ENCODE results near the gene SPRR1A.

The SPRR1A gene, protein sequence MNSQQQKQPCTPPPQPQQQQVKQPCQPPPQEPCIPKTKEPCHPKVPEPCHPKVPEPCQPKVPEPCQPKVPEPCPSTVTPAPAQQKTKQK

DNA sequence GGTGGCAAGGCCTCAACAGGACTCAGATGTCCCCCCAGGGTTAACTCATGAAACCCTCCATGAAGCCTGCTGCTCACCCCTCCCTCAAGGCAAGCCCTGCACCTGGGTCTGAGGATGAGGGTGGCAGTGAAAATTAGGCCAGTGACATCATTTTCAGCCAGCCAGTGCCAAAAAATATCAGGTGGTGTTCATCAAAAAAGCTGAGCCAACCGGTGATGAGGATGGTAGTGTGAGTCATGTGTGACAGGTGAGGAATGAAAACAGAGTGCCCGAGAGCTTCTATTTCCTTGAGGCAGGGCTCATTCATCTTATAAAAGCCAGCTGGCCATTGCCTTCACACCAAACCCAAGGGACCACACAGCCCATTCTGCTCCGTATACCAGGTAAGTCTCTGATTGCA, at the start of gene SPRR1A:
SPRR1A (plus strand) TSS at position 339 of the 400 bp plus-strand sequence. CDS start 1,150 bp downstream, outside the sequence.
- DNase-seq: no peak

DNA sequence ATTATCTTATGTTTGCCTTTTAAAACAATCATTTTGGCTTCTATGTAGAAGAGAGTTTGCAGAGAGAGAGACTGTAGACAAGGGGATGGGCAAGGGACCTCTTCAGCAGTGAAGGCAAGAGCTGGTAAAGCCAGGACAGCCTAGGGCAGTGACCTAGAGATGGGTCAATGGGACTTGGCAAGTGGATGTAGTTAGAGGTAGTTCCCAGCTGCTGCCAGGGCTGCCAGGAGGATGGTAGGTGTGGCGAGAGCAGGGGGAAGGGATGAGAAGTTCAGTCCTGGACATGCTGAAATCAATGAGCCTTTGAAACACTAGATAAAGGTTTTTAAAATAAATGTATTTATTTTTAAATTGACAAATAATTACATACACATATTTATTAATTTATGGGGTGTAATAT, 43.3 kb upstream of the SPRR1A start:
- no peak for DNase-seq

DNA sequence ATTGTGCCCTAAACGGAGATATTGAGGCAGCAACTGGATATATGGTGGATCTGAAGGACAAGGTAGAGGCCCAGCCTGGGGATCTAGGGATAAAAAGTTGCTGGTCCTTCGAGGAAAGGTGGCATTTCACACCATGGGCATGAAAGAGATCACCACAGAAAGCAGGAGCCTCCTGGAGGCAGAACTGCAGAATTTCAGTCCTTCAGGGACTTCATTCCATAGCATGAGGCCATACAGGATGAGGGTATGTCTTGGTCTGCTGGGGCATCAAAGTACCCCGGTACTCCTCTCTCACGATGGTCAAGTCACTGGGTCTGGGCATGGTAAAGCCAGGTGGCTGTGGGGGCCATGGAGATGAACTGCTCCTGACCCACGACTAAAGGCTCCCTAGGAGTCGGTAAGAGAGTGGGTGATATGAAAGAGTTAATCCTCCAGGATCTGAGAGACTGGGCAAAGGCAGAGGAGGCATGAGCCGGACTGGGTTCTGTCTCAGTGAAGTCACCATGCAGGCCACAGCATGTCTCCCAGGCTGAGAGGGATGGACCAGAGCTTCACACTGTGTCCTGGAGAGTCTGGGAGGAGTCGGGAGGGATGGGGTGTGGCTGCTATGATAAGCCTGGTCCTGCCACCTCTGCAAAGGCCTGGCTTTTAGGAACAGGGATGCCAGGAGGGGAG, 42.7 kb upstream of the SPRR1A start:
- DNase-seq: no peak

DNA sequence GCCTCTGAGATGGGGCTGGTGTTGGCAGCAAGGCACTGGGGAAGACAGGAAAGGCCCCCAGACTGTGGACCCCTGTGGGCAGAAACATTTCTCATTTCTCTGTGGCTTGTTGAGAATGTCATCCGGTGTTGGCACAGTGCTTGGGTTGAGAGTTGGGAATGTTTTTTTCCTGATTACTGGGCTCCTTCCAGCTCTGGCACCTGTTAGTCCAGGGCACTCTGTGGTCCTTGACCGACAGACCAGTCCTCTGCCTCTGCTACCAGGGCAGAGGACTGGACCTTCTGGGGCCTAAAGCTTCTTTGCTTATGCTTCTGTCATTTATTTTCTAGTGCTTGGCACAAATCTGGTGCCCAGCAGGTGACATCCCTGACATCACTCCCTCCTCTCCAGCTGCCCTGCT, 41.7 kb upstream of the SPRR1A start:
- no peak for DNase-seq

DNA sequence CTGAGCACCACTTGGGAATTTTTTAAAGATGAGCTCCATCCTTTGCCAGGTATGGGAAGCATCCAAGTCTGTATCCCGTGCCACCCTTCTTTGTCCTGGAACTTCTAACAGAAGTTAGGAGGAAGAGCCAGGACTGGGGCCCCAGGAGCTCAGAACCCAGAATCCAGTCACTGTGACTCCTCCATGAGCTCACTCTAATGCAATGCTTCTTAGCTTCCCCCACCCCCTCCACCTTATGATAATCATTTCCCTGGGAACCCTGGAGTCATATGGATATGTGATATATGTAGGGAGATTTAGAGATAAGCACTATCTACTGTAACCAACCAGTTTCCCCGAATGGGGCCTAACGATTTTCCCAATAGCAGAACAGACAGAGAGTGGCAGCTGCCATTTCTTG, 37.6 kb upstream of the SPRR1A start:
- DNase-seq: no peak

DNA sequence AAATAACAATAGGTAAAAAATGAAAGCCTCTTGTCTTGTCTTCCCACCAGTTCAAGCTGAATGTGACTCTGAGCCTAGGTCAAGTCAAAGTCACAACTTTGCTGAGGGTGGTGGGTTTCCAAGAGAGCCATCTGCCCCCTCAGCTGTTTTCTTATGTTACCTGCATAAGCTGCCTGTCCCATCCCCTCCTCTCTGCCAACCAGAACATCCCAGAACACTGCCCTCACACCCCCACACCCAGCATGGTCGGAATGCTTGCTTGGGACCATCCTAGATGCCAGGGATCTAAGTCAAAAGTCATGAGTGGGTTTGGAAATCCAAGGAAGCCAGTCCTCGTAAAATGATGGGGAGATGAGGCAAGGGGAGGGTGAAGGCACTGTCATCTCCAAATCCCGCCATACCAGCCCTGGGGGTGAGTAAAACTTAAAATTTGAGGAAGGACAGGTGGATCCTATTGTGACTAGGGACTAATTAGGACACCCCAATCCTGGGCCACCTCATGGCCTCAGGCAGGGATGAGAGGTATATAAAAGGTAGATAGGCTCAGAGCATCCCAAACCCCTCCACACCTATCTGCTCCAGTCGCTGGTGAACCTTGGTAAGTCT, 37.1 kb upstream of the SPRR1A start, which contains the start of gene SPRR5:
SPRR5 (plus strand) TSS at position 556 of the 606 bp plus-strand sequence. CDS start 1,349 bp downstream, outside the sequence.
- no peak for DNase-seq

DNA sequence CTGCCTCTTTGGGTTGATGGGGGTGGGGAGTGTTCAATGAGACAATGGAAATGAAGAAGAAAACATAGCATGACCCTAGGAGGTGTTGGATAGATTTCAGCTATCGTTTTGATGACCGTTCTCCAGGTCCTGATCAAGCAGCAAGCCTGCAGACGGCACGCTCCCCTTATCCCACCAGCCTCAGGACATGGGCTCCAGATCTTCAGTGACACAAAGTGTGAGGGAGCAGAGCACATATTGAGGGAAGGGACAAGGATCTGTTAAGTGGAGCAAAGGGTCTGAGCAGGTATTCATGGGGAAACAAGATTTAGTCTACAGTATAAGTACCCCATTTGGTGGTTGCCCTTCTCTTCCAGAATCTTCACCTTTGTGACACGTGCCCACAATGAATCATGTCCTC, 32.2 kb upstream of the SPRR1A start:
- DNase-seq: no peak

DNA sequence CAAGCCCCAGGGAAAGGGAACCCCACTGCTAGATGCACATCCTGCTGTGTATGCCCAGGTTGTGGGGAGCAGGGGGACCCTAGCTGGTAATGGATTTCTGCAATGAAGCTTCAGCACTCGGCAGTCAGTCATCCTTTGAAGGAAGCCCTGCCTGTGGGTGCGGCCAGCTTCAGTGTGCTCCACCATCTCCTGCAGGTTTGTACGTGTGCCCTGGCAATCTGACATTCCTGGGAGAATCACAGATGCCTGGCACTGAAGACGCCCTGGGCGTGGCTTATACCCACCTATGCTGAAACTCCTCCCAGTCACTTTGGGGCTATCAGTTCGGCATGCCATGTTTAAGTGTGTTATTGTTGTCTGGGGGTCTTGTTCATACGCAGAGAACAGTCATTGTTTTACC, 30.1 kb upstream of the SPRR1A start:
- no peak for DNase-seq

DNA sequence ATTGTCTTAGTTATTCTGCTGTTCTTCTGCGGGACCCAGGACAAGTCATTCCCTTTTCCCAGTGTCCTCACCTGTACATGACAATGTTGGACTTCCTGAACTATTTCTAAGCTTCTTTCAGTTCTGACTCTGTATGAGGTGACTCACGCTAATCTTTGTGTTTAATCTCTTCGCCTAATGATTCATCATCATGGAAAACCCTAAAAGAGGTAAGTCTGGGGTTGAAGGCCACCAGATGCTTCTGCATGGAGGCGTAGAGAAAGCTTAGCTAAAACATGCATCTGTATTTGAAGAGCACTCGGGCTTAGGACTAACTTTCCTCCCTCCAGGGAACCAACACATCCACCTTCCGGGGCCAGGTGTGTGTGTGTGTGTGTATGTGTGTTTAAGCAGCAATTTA, 29.4 kb upstream of the SPRR1A start:
- no peak for DNase-seq

DNA sequence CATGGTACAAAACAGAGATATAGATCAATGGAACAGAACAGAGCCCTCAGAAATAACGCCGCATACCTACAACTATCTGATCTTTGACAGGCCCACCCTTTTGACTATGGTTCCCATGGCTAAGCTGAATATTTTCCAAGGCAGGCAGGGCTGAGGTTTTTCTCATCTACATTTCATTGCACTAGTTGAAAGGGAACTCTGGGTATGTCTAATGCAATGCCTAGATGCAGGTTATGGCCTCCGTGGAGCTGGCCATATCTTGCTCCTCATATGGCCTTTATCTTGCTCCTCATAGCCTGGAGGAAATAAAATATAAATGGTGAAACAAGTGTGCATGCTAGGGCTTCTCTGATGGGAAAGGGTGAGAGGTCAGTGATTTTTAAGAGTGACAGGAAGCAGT, 26.3 kb upstream of the SPRR1A start:
- DNase-seq: no peak

DNA sequence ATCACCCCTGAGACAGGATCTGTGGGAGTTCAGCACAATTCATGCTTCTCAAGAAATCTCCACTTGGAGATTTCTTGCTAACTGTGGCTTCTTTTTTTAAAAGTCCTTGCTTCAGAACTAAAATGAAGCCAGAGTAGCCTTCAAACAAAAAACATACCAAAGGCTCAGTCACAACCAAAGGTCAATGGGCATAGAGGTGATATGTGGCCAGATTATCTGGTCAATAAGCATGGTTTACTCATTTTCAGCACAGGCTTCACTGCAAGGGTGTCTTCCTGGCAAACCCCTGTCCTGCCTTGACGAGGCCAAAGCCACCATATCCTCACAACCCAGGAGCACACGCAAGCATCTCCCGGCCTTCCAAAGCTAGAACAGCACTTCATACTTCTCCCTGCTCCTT, 24.6 kb upstream of the SPRR1A start:
- no peak for DNase-seq

DNA sequence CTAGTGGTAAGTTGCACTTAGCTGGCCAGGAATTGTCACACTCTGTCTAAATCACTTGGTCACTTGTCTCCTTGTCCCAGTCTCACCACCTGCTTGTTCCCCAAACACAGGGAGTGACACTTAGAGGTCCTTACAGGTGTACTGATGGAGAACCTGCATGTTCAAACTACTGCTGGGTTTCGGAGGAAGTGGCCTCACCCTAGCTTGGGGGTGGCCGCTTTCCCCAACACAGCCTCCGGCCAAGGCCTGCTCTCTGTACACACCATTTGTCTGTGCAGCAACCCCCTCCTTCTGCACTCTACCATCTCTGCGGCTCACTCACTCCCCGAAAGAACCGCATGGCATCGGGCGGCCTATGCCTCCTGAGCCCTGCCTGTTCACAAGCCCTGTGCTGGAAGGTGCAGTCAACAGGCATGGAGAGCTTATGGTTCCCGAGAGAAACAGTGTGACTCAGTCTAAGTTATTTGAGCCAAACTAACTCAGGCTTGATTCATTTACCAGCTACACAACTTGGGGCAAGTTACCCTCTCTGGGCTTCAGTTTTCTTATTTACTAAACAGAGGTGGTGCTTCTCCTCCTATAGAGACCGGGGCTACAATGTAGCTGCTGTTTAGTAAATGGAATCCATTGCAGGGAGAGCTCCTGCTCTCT, 24.0 kb upstream of the SPRR1A start:
- no peak for DNase-seq

DNA sequence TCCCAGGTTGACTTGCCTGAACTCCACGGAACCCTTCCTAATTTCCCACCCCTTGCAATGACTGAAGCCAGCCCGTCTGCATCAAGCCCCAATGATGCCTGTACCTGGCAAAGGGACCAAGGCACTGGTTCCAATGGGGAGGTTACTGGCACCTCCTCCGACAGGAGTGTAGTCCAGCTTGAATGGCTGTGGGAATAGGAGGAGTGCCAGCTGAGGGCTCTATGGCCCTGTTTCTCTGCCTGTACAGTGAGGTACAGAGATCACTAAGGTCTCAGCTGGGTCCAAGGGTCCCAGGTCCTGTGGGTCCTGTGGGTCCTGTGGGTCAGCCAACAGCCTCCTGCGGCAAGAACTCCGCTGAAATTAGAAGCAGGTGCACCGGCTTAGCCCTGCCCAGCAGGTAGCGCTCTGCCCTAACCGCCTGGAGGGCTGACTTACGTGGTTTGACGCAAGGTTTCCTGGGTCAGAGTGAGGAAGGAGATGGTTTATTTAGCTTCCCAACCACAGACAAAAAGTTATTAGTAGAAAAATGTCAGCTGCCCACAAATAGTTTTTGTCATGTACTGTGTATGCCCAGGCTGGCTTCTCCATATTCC, 23.3 kb upstream of the SPRR1A start:
- no peak for DNase-seq

DNA sequence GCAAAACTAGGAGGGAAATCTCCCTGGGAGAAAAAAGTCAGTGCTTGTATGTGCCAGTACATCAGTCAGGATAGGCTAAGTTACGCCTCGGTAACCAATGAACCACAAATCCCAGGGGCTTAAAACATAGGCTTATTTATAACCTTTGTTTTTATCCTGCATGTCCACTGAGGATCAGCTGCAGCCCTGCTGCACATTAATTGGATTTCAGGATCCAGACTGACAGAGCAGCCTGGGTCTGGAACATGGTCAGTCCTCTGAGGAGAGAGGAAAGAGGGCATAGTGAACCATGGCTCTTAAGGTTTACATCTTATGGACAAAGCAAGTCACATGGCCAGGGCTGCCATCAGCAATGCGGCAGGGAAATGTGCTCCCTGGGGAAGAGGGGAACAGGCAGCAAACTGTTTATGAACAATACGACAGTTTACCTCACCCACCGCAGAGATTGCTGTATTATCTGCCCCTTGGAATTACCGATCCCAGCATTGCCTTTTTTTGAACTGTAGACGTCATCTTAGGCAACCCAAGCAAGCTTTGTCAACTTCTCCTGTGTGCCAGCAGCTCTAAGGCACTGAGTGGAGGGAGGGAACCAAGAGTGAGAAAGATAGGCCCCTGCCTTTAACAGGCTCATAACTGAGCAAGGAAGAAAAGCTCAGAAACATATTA, 22.5 kb upstream of the SPRR1A start:
- no peak for DNase-seq

DNA sequence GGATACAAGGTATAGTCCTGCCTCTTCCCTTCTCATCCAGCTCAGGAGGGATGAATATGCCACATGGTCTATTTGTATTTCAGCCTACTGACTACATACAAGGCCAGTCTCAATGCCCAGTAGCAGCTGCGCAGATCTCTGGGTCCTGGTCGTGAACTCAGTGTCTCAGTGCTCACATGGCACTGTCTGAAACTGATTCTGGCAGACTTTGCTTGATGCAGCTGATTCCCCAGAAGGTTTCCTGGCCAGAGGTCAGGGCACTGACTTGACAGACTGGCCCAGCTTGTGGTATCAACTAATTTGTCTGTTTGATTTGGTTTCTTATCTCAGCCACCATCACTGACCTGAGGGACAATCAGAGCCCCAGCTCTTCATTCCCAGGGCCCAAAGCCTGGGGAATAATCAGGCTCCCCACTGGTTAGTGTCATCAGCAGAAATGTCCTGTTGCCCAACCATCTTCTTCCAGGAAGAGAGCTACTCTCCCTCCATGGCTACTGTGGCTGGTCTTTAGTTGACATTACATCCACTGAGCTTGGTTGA, 20.9 kb upstream of the SPRR1A start:
- DNase-seq: no peak

DNA sequence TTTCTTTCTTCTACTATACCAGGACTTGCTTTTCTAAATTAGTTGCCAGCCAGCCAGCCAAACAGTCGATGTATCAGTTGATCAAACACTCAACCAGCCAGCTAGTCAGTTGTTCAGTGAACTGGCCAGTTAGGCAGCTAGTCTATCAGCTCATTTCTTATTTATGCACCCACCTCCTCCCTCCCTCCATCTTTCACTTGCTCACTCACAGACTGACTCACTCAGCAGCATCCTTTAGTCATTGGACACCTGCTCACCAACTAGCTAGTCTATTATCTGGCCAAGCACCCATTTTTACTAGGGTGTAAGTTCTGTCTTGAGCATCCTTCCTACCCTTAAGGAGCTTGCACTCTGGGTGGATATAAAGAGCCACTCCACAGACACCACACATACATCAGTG, 19.3 kb upstream of the SPRR1A start:
- DNase-seq: no peak

DNA sequence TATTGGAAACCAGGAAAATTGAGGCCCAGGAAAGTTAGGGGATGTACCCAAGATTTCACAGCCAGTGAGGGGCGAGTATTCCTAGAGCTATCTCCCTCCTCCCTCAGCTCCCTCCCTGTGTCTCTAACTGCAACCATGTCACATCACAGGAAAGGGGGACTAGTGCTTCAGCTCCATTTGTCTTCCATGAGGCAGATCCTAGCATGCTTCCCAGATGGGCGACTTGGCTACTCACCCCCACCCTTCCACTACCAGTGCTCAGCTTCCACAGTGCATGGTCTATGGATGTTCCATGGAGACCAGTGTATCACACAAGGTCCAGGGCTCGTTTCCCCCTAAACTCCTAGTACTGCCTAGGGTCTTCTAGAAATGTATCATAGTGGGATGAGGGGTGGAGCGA, 18.0 kb upstream of the SPRR1A start:
- no peak for DNase-seq

DNA sequence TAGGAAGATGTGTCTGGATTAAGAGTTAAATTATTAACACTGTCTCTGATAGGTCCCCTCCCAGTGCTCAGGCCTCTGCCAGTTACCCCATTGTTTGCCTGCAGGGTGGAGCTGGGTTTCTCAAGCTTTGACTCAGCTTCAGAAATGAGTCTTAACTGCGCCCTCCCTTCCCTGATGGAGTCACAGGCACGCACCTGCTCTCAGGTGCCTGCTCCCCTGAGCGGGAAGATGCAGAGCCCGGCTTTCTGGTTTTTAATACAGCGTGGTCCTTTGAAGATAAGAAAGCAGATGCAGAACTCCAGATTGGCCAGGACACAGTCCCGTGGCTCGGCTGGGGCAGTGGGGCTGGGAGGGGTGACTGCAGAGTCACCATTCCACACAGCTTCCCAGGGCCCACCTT, 16.7 kb upstream of the SPRR1A start:
- no peak for DNase-seq

DNA sequence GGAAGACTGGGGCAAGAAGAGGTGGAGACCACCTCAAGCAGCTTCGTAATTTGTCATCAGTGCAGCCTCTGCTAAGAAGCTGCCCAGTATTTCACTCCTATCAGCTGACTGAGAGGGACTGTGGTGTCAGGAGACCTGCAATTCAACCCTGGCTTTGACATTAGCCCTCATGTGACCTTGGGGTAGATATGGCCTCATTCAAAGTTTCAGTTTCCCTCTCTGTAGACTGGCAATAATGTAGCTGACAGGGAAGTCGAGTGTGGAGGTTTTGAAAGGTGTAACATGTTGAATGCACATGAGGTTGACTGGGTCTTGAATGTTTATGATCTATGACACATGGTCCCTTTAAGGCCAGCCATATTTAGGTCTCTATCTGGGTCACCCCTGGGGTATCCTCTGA, 15.6 kb upstream of the SPRR1A start:
- DNase-seq: no peak

DNA sequence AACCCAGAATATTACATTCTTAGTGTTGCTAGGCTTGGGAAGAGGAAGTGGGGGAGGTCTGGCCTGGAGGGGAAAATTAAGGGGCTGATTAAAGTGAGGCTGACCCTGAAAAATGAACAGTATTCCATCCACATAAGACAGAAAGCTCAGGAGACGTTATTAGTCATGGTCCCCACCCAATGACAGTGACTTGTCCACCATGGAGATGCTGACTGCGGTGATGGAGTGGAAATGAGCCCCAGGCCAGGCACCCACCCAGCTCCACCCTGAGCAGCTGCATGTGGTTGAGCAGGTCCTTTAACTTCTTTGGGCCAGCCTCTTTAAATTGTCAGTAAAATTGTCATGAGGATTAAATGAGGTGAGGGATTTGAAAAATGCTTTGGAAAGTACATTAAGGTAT, 14.8 kb upstream of the SPRR1A start:
- DNase-seq: no peak

DNA sequence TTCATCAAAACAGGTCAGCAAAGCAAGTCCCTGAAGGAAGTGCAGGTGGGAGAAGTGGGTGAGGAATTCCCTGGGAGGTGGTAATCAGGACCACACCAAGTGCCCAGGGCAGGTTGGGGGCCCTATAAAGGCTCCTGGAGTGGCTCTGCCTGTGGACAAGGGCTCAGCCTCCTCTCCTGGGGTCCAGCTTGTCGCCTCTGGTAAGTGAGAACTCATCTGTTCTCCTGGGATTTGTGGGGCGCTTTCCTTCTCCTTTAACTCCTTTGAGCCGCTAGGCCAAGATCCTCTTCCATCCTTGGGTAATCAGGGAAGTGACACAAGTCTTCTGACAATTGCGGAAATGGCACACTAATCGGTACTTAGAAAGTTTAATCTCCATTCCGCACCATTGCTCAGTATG, 13.4 kb upstream of the SPRR1A start, which contains the start of gene SPRR4:
SPRR4 (plus strand) TSS at position 154 of the 400 bp plus-strand sequence. CDS start 1,243 bp downstream, outside the sequence.
- no peak for DNase-seq
